Endodermal cell (in vitro differentiated cells): ENCODE results near the gene COL27A1. TPM values are rescaled to one million over a fixed set of nuclear protein-coding genes. Genes with fewer than 3 reads are reported as not detected.
A peak's percentile ranks its signal among the peaks of the same experiment; 100 is the strongest.

Experiments
- DNase-seq: peaks from one replicate; pipeline ENCODE4 v3.0.0-alpha.2; 2017
- H3K27ac ChIP-seq: 2 replicates; pipeline ENCODE4 v1.5.1; 2013; ENCODE audit warnings: mild to moderate bottlenecking, low read depth, low read length, moderate library complexity
- H3K27me3 ChIP-seq: 2 replicates; pipeline ENCODE4 v1.6.1; 2013; ENCODE audit warnings: mild to moderate bottlenecking, low read length, moderate library complexity; ENCODE audit not compliant: insufficient read depth, control insufficient read depth, poor library complexity, severe bottlenecking
- H3K36me3 ChIP-seq: 2 replicates; pipeline ENCODE4 v1.7.0; 2013; ENCODE audit warnings: mild to moderate bottlenecking, low read length, moderate library complexity; ENCODE audit not compliant: control insufficient read depth, insufficient read depth
- H3K4me1 ChIP-seq: one replicate; pipeline ENCODE4 v1.7.0; 2013; ENCODE audit warnings: low read length; ENCODE audit not compliant: control insufficient read depth, insufficient read depth
- H3K4me3 ChIP-seq: 2 replicates; pipeline ENCODE4 v1.5.1; 2013; ENCODE audit warnings: mild to moderate bottlenecking, low read length, moderate library complexity
- H3K9ac ChIP-seq: 2 replicates; pipeline ENCODE4 v1.6.1; 2013; ENCODE audit warnings: mild to moderate bottlenecking, low read length, moderate library complexity; ENCODE audit not compliant: poor library complexity, severe bottlenecking; ENCODE audit errors: extremely low read depth
- H3K9me3 ChIP-seq: 2 replicates; pipeline ENCODE4 v1.6.1; 2013; ENCODE audit warnings: mild to moderate bottlenecking, low read length, moderate library complexity; ENCODE audit not compliant: control insufficient read depth
- H3K27ac Mint-ChIP-seq: 2 replicates; pipeline ENCODE4 v1.8.0; 2020; ENCODE audit warnings: mixed read lengths
- H3K27me3 Mint-ChIP-seq: 2 replicates; pipeline ENCODE4 v1.8.0; 2021; ENCODE audit warnings: mild to moderate bottlenecking, mixed read lengths; ENCODE audit not compliant: insufficient read depth
- H3K36me3 Mint-ChIP-seq: 2 replicates; pipeline ENCODE4 v1.8.0; 2020; ENCODE audit warnings: low read depth, mixed read lengths
- H3K4me1 Mint-ChIP-seq: 2 replicates; pipeline ENCODE4 v1.8.0; 2020; ENCODE audit warnings: mixed read lengths
- H3K4me3 Mint-ChIP-seq: 2 replicates; pipeline ENCODE4 v1.8.0; 2020; ENCODE audit warnings: mild to moderate bottlenecking, moderate library complexity, mixed read lengths
- H3K9me3 Mint-ChIP-seq: 2 replicates; pipeline ENCODE4 v1.8.0; 2020; ENCODE audit warnings: mild to moderate bottlenecking, mixed read lengths
- CTCF ChIP-seq: fragments of 200-600 bp; sonication (generic); conservative IDR thresholded peaks from 2 replicates; pipeline ENCODE4 v1.5.0; 2021; ENCODE audit warnings: antibody characterized with exemption, mild to moderate bottlenecking
- WGBS, 2 experiments: methylation state at CpG; one replicate each; pipeline versions ENCODE4 v1.1.5 to v1.1.7; 2013; ENCODE audit warnings: missing lambda C conversion rate in 2 of 2, mixed read lengths in 1 of 2; ENCODE audit not compliant: insufficient coverage in 1 of 2, insufficient read length in 1 of 2; 5-methylcytosine and 5-hydroxymethylcytosine counted together
- total RNA-seq, 2 donors: library from RNA; stranded (reverse); fragmentation: NEBNext Ultra II Directional in 1 of 2; extraction: Animal tissue kit (Norgen Biotek cat#: 25700) in 1 of 2; gene quantifications; 2 replicates in 1 of 2; 3 replicates in 1 of 2; pipeline ENCODE4 v1.2.1, GENCODE V29; 2021

The COL27A1 gene
- total RNA-seq, 2 donors from 2014 or later: 43.8 to 69.5 TPM

GRCh38 chr9:114356792-114357191 lies 201.5 kb downstream of the COL27A1 start:
- TF ChIP-seq CTCF: no peak
- Mint-ChIP-seq H3K4me3 (no peak overlapping the region), H3K9me3 (no peaks in the 10 kb centered on the region), H3K27ac (peak overlapping the region; percentile 19), H3K27me3 (no peaks in the 10 kb centered on the region), H3K4me1 (no peaks in the 10 kb centered on the region), H3K36me3 (peaks cover 36% of the 10 kb centered on the region)
- no peaks in the 10 kb centered on the region for H3K4me1 ChIP-seq
- H3K27ac ChIP-seq: no peak overlapping the region
- H3K36me3 ChIP-seq: no peaks in the 10 kb centered on the region
- WGBS, 2 experiments: 91 to 97% methylated on average over 5 to 6 of the region's 6 CpGs
- H3K4me3 ChIP-seq: no peak overlapping the region
- H3K9ac ChIP-seq: no peak overlapping the region
- H3K27me3 ChIP-seq: no peaks in the 10 kb centered on the region
- H3K9me3 ChIP-seq: no peaks in the 10 kb centered on the region
- no peak for DNase-seq

GRCh38 chr9:114357360-114357759 lies 202.0 kb downstream of the COL27A1 start:
- Mint-ChIP-seq H3K4me3 (no peak overlapping the region), H3K9me3 (no peaks in the 10 kb centered on the region), H3K27ac (no peak overlapping the region), H3K27me3 (no peaks in the 10 kb centered on the region), H3K36me3 (peaks cover 36% of the 10 kb centered on the region), H3K4me1 (no peaks in the 10 kb centered on the region)
- no peak overlapping the region for H3K4me3 ChIP-seq
- DNase-seq: no peak
- H3K4me1 ChIP-seq: no peaks in the 10 kb centered on the region
- no peaks in the 10 kb centered on the region for H3K9me3 ChIP-seq
- TF ChIP-seq CTCF: no peak
- H3K36me3 ChIP-seq: no peaks in the 10 kb centered on the region
- H3K9ac ChIP-seq: no peak overlapping the region
- no peaks in the 10 kb centered on the region for H3K27me3 ChIP-seq
- no peak overlapping the region for H3K27ac ChIP-seq
- 94% methylated on average over 4 to 6 of the region's 6 CpGs for WGBS, 2 experiments

- Mint-ChIP-seq H3K4me3 (no peak overlapping the region), H3K4me1 (no peaks in the 10 kb centered on the region), H3K27ac (no peak overlapping the region), H3K36me3 (peaks cover 34% of the 10 kb centered on the region), H3K27me3 (no peaks in the 10 kb centered on the region), H3K9me3 (no peaks in the 10 kb centered on the region)
- DNase-seq: no peak
- 94 to 100% methylated on average over 1 to 9 of the region's 9 CpGs for WGBS, 2 experiments
- H3K27me3 ChIP-seq: no peaks in the 10 kb centered on the region
- H3K9ac ChIP-seq: no peak overlapping the region
- H3K4me3 ChIP-seq: no peak overlapping the region
- H3K36me3 ChIP-seq: no peaks in the 10 kb centered on the region
- no peaks in the 10 kb centered on the region for H3K9me3 ChIP-seq
- H3K27ac ChIP-seq: no peak overlapping the region
- no peaks in the 10 kb centered on the region for H3K4me1 ChIP-seq
- TF ChIP-seq CTCF: no peak
These were observed 202.6 kb downstream of the COL27A1 start for GRCh38 chr9:114357911-114358328.
